ENCODE data around the gene AKAP6. TPM values are rescaled to one million over a fixed set of nuclear protein-coding genes. Genes with fewer than 3 reads are reported as not detected.

The AKAP6 gene
- total and polyA plus RNA-seq, 2 experiments from 2014 or later = 0.38 to 0.42 TPM

DNA sequence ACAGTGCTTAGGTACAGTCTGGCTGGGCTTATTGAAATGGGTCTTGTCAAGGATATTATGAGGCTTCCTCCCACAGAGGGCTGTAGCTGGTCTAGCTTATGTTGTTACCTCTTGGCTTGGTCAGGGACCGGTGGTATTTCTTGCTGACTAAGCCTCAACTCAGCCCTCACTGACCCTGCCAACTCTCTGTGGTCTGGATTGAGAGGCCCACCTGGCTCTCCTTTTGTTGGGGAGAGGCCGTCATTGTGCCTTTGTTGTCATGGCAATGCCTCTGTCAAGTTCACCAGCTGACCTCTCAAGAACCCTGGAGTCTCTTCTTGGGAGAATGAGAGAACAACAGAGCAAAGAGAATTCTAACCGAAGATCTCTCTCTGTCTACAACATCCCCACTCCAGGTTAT lies 364.0 kb downstream of the AKAP6 start:
- no peaks in the 10 kb centered on the region for H3K36me3 ChIP-seq (ENCODE audit: insufficient read depth)
- no peaks in the 10 kb centered on the region for H3K79me2 ChIP-seq (replicated peaks; ENCODE audit: insufficient read depth)
- TF ChIP-seq CREB1 (CRISPR knock-in tag; IDR thresholded peaks at IDR 0.05; ENCODE audit: low read depth) (no peak), NANOG (IDR thresholded peaks at IDR 0.05; ENCODE audit: borderline replicate concordance) (no peak), STAT1 (IDR thresholded peaks at IDR 0.05; ENCODE audit: unreplicated experiment) (no peak), POLR2AphosphoS5 (IDR thresholded peaks at IDR 0.05; ENCODE audit: low read depth) (no peak), ZNF331 (CRISPR knock-in tag; IDR thresholded peaks at IDR 0.05; ENCODE audit: low read depth) (no peak), EZH2 (IDR thresholded peaks at IDR 0.05; ENCODE audit: low read depth, unreplicated experiment) (no peak), JUNB (IDR thresholded peaks at IDR 0.05; ENCODE audit: unreplicated experiment) (no peak)
- ATAC-seq (peak; percentile 48), DNase-seq (ENCODE audit: low spot score) (peak; percentile 23)
- no peak overlapping the region for H3K4me3 ChIP-seq
- H3K4me1 ChIP-seq (ENCODE audit: insufficient read depth) = peaks cover 6% of the 10 kb centered on the region; the same call in 1 of the 2 replicates
- H3K27me3 ChIP-seq (ENCODE audit: insufficient read depth) = no peaks in the 10 kb centered on the region
- no peaks in the 10 kb centered on the region for H3K27me3 Mint-ChIP-seq (ENCODE audit: insufficient read depth, low read depth, poor library complexity)
- no peaks in the 10 kb centered on the region for H3K36me3 Mint-ChIP-seq (ENCODE audit: low read depth)
- H4K20me1 ChIP-seq (replicated peaks; ENCODE audit: insufficient read depth) = no peaks in the 10 kb centered on the region
- no peak overlapping the region for H3K27ac ChIP-seq (ENCODE audit: low read depth)
- no peak overlapping the region for H3K4me2 ChIP-seq
- no peaks in the 10 kb centered on the region for H3K9me2 ChIP-seq (ENCODE audit: insufficient read depth)
- H2AFZ ChIP-seq = no peak overlapping the region
- no peaks in the 10 kb centered on the region for H3K9me3 Mint-ChIP-seq
- no peak overlapping the region for H3K27ac Mint-ChIP-seq
- H3K4me1 Mint-ChIP-seq = peaks cover 4% of the 10 kb centered on the region; the same call in 2 of the 3 replicates
- no peak overlapping the region for H3K4me3 Mint-ChIP-seq
- H3F3A ChIP-seq (replicated peaks; ENCODE audit: low read depth) = no peaks in the 10 kb centered on the region

- no peaks in the 10 kb centered on the region for H3K9me3 Mint-ChIP-seq
- peaks cover 4% of the 10 kb centered on the region; the same call in 2 of the 3 replicates for H3K4me1 Mint-ChIP-seq
- no peaks in the 10 kb centered on the region for H3K27me3 Mint-ChIP-seq (ENCODE audit: insufficient read depth, low read depth, poor library complexity)
- Histone ChIP-seq H3K36me3 (ENCODE audit: insufficient read depth) (no peaks in the 10 kb centered on the region), H4K20me1 (replicated peaks; ENCODE audit: insufficient read depth) (no peaks in the 10 kb centered on the region), H3K79me2 (replicated peaks; ENCODE audit: insufficient read depth) (no peaks in the 10 kb centered on the region), H3K4me1 (ENCODE audit: insufficient read depth) (peaks cover 6% of the 10 kb centered on the region; the same call in 1 of the 2 replicates), H3K27ac (ENCODE audit: low read depth) (no peak overlapping the region), H3K4me3 (no peak overlapping the region), H3K27me3 (ENCODE audit: insufficient read depth) (no peaks in the 10 kb centered on the region), H3K9me2 (ENCODE audit: insufficient read depth) (no peaks in the 10 kb centered on the region), H2AFZ (no peak overlapping the region), H3K4me2 (no peak overlapping the region), H3F3A (replicated peaks; ENCODE audit: low read depth) (no peaks in the 10 kb centered on the region)
- H3K27ac Mint-ChIP-seq = no peak overlapping the region
- H3K4me3 Mint-ChIP-seq = no peak overlapping the region
- DNase-seq (ENCODE audit: low spot score) (no peak), ATAC-seq (no peak)
- no peaks in the 10 kb centered on the region for H3K36me3 Mint-ChIP-seq (ENCODE audit: low read depth)
- TF ChIP-seq ZNF114 (CRISPR knock-in tag; IDR thresholded peaks at IDR 0.05) (no peak), EZH2 (IDR thresholded peaks at IDR 0.05; ENCODE audit: low read depth, unreplicated experiment) (no peak), CTCF (conservative IDR thresholded peaks at IDR 0.05; ENCODE audit: low read depth in 2 of 2) (no peak), ZNF331 (CRISPR knock-in tag; IDR thresholded peaks at IDR 0.05; ENCODE audit: low read depth) (no peak), EZH2phosphoT487 (IDR thresholded peaks at IDR 0.05; ENCODE audit: unreplicated experiment) (no peak), CREB1 (CRISPR knock-in tag; IDR thresholded peaks at IDR 0.05; ENCODE audit: low read depth) (no peak), NANOG (IDR thresholded peaks at IDR 0.05; ENCODE audit: borderline replicate concordance) (no peak), JUNB (IDR thresholded peaks at IDR 0.05; ENCODE audit: unreplicated experiment) (no peak), STAT1 (IDR thresholded peaks at IDR 0.05; ENCODE audit: unreplicated experiment) (no peak), POLR2AphosphoS5 (IDR thresholded peaks at IDR 0.05; ENCODE audit: low read depth) (no peak)
- TF ChIP-seq, protein P1, sequence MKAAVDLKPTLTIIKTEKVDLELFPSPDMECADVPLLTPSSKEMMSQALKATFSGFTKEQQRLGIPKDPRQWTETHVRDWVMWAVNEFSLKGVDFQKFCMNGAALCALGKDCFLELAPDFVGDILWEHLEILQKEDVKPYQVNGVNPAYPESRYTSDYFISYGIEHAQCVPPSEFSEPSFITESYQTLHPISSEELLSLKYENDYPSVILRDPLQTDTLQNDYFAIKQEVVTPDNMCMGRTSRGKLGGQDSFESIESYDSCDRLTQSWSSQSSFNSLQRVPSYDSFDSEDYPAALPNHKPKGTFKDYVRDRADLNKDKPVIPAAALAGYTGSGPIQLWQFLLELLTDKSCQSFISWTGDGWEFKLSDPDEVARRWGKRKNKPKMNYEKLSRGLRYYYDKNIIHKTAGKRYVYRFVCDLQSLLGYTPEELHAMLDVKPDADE (IDR thresholded peaks at IDR 0.05) = no peak
- TF ChIP-seq, protein P2, sequence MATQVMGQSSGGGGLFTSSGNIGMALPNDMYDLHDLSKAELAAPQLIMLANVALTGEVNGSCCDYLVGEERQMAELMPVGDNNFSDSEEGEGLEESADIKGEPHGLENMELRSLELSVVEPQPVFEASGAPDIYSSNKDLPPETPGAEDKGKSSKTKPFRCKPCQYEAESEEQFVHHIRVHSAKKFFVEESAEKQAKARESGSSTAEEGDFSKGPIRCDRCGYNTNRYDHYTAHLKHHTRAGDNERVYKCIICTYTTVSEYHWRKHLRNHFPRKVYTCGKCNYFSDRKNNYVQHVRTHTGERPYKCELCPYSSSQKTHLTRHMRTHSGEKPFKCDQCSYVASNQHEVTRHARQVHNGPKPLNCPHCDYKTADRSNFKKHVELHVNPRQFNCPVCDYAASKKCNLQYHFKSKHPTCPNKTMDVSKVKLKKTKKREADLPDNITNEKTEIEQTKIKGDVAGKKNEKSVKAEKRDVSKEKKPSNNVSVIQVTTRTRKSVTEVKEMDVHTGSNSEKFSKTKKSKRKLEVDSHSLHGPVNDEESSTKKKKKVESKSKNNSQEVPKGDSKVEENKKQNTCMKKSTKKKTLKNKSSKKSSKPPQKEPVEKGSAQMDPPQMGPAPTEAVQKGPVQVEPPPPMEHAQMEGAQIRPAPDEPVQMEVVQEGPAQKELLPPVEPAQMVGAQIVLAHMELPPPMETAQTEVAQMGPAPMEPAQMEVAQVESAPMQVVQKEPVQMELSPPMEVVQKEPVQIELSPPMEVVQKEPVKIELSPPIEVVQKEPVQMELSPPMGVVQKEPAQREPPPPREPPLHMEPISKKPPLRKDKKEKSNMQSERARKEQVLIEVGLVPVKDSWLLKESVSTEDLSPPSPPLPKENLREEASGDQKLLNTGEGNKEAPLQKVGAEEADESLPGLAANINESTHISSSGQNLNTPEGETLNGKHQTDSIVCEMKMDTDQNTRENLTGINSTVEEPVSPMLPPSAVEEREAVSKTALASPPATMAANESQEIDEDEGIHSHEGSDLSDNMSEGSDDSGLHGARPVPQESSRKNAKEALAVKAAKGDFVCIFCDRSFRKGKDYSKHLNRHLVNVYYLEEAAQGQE (IDR thresholded peaks at IDR 0.05; ENCODE audit: unreplicated experiment) = no peak
Observed at GRCh38 chr14:32694795-32695449, 365.8 kb downstream of the AKAP6 start.

All from GM23338 (cell line).